ENCODE data around the gene PTPRF.
"Not testable (repeated sequence)": the region's sequence is repeated elsewhere in the genome, so short reads cannot be mapped to it uniquely, and the experiment has no call there.

PTPRF gene

DNA sequence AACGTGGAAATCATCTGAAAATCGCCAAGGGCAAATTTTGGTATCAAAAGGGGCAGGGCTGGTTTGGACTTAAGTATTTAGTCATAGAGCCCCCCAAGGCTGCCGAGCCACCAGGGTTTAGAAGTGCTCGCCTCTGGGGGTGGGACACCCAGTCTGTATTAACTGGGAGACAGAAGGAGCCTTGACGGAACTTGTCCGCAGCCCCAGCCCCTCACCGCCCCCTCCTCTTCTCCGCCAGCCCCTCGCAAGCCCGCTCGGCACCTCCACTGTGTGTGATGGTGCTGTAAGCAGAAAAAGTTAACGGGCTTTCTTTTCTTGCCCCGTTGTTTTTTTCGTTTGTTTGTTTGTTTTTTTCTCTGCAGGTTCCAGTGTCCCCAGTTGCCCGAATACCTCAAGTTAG lies 81.7 kb downstream of the PTPRF start:
- DNase-seq = no peak

DNA sequence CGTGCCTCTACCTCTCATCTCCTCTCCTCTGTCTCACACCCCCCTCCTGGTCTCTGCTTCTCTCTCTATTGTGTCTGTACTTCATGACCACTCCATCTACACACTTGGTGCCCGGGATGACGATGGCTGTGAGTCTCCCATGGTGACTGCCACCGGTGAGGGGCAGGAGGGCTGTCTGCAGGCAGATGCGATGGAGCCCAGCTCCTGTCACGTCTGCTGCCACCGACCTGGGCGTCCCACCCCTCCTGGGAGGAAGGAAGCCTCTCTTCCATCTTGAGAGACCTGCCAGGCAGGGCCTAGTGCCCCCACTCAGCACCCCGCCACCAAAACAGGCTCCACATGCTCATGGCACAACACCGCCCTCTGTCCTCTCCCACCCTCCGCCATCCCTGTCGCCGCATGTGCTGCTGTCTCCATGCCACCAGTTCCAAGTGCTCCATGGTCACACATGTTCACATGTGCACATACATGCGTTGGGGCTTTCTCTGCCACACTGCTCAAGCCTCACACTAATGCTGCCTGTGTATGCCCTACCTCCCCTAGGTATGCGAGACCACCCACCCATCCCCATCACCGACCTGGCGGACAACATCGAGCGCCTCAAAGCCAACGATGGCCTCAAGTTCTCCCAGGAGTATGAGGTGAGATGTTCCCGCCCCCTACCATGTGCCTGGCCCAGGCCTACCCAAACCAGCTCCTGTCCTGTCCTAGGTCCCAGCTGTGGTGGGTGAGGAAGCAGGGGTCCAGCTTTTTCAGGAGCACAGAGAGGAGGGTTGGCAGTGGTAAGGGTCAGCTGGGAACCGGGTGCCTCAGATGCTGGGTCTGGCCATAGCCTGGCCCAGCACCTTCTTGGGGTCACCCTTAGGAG lies 82.6 kb downstream of the PTPRF start:
- no peak for DNase-seq

DNA sequence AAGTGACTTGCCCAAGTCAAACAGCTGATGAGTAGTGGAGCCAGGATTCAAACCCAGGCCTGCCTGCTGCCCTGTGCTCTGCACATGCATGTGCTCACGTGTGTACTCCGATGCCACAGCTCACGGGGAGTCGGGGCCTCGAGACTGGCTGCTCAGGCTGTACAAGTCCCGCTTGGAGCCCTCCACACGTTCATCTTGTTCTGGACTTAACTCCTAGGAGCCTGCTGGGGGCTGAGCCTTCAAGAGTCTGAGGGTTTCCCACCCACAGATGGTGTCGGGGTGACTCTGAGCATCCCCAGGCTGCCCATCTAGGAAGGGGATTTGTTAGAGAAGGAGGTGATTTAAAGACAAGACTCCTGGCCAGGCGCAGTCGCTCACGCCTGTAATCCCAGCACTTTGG lies 83.5 kb downstream of the PTPRF start:
- no peak for DNase-seq

DNA sequence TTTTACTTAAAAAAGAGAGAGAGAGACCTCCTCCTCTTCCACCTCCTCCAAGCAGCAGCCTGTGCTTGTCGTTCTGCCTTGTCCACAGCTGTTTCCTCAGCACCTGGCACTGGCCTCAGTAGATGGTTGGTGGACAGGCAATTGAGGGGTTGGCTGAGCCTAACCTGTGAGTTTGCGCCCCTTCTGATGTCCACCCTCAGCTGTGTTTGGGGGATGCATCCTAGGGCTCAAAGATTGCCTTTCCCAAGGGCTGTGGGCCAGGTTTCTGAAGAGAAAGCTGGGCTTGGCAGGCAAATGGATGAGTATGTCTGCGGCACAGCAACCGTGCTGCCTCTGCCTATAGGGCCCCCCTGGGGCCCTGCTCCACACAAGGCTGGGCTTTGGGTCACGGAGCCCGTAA lies 84.2 kb downstream of the PTPRF start:
- no peak for DNase-seq

DNA sequence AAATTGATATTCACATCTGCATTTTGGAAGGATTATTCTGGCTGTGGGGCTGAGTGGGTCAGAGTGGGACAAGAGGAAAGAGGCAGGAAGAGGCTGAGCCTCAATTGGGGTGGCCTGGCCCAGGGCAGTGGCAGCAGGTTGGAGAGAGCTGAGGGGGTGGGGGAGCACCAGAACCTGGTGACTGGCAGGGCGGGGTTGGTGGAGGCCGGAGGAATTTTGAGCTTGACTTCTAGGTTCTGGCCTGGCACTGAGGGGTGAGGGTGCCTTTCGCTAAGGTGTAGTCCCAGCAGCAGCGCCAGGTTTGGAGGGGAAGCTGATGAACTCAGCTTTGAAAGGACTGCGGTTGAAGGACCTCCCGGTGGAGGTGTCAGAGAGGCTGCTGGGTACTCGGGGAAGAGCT lies 85.7 kb downstream of the PTPRF start:
- DNase-seq = no peak

DNA sequence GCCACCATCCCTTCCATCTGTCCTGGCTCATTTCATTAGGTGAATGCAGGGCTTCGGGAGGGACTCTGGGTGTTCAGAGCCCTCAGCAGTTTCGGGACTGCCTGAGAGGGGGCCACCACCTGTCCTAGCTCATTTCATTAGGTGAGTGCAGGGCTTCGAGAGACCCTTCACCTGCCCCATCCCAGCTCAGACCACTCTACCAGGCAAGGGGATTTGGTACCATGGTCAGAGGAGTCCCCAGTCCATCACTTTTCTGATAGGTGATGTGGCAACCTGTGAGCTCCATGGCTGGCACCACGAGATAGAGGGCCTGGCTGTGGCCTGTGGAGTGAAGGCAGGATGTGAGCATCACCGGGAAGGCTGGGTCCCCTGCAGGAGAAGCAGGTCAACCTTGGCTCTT lies 86.3 kb downstream of the PTPRF start:
- no peak for DNase-seq

DNA sequence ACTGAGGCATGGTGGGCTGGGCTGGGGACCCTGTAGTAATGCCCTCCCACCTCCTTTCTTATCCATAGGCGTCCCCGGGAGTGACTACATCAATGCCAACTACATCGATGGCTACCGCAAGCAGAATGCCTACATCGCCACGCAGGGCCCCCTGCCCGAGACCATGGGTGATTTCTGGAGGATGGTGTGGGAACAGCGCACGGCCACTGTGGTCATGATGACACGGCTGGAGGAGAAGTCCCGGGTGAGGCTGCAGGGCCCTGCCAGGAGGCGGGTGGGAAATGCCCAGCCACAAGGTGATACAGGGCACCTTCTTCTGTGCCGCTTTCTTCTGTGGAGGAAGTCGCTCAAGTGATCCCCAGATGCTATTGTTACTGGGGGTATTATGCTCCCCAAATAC lies 87.0 kb downstream of the PTPRF start:
- no peak for DNase-seq

DNA sequence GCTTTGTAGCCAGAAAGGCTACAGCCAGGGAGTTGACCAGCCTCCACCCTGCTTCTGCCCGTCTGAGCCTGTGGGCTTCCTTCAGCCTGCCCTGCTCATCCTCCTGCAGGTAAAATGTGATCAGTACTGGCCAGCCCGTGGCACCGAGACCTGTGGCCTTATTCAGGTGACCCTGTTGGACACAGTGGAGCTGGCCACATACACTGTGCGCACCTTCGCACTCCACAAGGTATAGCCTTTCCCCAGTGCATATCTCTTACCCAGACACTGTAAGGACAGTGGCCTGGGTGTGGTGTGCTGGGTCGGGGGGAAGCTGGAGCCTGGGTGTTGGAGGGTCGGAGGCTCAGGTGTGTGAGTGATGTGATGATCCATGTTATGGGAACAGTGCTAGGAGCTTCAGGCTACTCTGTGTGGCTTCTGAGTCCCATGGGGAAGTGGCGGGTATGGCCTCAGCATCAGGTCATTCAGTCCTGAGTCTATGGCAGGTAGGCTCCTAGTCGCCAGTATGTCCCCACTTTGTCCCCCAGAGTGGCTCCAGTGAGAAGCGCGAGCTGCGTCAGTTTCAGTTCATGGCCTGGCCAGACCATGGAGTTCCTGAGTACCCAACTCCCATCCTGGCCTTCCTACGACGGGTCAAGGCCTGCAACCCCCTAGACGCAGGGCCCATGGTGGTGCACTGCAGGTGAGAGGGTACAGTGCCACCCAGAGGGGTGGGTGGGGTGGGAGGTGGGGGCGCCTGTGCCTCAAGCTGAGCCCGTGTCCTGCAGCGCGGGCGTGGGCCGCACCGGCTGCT lies 88.0 kb downstream of the PTPRF start:
- no peak for DNase-seq

DNA sequence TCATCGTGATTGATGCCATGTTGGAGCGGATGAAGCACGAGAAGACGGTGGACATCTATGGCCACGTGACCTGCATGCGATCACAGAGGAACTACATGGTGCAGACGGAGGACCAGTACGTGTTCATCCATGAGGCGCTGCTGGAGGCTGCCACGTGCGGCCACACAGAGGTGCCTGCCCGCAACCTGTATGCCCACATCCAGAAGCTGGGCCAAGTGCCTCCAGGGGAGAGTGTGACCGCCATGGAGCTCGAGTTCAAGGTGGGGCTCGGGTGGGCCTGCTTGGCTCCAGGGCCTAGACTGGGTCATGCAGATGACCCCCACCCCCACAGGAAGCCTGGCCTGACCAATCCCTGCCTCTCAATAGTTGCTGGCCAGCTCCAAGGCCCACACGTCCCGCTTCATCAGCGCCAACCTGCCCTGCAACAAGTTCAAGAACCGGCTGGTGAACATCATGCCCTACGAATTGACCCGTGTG lies 88.7 kb downstream of the PTPRF start:
- DNase-seq = no peak

DNA sequence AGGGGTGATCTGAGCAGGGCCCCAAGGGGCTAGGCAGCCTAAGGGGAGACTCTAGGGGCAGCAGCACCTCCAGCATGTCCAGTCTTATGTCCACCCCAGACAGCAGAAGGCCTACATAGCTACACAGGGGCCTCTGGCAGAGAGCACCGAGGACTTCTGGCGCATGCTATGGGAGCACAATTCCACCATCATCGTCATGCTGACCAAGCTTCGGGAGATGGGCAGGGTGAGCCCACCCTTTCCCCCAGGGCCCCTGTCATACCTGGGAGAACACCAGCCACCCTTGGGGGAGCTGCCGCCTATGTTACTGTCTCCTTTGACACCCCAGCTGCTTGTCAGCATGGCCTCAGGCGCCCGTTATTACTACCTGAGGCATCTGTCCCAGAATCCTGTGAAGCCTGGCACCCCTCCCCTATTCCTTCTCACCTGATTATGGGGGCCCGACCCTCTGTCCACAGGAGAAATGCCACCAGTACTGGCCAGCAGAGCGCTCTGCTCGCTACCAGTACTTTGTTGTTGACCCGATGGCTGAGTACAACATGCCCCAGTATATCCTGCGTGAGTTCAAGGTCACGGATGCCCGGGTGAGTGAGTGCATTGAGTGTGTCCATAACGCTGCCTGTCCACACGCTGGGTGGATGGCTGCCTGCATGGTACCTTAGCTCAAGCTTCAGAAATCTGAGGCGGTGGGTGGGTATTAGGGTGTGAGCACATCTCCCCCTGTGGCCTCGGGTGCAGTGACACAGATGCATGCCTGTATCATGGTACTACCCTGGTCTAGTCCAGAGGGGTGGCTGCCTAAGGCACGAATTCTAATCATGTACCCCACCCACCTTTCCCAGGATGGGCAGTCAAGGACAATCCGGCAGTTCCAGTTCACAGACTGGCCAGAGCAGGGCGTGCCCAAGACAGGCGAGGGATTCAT lies 89.6 kb downstream of the PTPRF start:
- no peak for DNase-seq

DNA sequence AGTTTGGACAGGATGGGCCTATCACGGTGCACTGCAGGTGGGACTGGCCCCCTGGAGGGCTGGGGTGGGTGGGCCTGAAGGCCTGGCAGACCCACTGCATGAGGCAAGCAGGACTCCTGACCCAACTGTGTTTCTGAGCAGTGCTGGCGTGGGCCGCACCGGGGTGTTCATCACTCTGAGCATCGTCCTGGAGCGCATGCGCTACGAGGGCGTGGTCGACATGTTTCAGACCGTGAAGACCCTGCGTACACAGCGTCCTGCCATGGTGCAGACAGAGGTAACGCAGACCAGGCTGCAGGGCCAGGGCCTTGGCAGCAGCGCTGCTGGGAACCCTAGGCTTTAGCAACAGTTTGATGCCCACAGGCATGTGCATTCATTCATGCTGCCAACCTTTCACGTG lies 90.3 kb downstream of the PTPRF start:
- no peak for DNase-seq

DNA sequence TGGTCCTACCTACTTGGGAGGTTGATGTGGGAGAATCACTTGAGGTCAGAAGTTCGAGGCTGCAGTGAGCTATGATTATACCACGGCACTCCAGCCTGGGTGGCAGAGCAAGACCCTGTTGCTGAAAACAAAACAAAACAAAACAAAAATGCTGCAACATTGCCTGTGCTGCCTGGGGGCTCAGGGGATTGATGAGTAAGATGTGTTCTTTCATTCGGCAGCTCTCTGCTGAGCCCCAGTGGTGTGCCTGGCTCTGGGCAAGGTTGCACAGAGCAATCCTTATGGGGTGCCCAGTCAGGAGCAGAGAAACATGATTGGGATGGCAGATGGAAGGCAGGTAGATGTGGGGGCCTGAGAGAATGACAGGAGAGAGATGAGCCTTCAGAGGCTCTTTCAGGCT lies 90.7 kb downstream of the PTPRF start:
- DNase-seq = no peak

DNA sequence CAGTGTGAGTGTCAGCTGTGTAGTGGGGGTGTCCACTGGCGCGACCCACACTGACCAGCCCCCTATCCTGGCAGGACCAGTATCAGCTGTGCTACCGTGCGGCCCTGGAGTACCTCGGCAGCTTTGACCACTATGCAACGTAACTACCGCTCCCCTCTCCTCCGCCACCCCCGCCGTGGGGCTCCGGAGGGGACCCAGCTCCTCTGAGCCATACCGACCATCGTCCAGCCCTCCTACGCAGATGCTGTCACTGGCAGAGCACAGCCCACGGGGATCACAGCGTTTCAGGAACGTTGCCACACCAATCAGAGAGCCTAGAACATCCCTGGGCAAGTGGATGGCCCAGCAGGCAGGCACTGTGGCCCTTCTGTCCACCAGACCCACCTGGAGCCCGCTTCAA lies 91.2 kb downstream of the PTPRF start:
- DNase-seq = no peak

DNA sequence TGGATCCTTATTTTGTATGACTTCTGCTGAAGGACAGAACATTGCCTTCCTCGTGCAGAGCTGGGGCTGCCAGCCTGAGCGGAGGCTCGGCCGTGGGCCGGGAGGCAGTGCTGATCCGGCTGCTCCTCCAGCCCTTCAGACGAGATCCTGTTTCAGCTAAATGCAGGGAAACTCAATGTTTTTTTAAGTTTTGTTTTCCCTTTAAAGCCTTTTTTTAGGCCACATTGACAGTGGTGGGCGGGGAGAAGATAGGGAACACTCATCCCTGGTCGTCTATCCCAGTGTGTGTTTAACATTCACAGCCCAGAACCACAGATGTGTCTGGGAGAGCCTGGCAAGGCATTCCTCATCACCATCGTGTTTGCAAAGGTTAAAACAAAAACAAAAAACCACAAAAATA lies 91.8 kb downstream of the PTPRF start:
- no peak for DNase-seq

DNA sequence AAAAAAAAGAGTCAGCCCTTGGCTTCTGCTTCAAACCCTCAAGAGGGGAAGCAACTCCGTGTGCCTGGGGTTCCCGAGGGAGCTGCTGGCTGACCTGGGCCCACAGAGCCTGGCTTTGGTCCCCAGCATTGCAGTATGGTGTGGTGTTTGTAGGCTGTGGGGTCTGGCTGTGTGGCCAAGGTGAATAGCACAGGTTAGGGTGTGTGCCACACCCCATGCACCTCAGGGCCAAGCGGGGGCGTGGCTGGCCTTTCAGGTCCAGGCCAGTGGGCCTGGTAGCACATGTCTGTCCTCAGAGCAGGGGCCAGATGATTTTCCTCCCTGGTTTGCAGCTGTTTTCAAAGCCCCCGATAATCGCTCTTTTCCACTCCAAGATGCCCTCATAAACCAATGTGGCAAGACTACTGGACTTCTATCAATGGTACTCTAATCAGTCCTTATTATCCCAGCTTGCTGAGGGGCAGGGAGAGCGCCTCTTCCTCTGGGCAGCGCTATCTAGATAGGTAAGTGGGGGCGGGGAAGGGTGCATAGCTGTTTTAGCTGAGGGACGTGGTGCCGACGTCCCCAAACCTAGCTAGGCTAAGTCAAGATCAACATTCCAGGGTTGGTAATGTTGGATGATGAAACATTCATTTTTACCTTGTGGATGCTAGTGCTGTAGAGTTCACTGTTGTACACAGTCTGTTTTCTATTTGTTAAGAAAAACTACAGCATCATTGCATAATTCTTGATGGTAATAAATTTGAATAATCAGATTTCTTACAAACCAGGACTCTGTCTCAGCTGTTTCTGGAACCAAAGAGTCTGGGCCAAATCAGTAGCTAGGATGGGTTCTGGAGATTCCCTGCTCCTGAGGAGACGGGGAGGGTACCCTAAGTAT lies 92.5 kb downstream of the PTPRF start:
- DNase-seq = no peak

DNA sequence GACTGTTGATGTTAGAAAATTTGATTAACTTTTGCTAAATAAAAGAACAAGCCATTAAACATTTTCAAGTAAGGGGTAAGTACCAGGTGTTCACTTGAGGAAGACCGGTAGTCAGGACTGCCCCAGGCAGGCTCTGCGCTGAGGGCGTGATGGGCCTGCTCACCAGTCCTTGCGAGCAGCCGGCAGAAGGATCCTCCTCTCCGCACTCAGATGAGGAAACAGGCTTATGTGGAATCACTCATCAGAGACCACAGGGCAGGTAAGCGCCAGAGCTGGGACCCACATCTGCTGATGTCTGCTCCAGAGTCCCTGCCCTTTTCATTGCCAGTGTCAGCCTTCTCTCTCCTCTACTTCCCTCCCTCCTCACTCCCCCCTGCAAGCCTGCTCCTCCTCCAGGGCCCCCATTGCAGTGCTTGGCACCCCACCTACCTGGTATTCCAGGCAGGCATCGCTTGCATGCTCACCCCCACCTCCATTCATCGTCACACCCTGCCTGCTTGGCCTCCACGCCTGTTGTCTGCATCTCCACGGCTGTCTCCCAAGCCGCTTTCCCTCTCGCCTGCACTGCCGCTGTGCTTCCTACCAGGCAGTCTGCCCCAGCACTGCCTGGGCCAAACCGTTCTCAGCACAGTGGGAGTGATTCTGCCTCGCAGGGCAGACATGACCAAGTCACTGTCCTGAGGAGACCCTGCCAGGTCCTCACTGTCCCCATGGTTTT lies 94.5 kb downstream of the PTPRF start:
- DNase-seq = no peak

DNA sequence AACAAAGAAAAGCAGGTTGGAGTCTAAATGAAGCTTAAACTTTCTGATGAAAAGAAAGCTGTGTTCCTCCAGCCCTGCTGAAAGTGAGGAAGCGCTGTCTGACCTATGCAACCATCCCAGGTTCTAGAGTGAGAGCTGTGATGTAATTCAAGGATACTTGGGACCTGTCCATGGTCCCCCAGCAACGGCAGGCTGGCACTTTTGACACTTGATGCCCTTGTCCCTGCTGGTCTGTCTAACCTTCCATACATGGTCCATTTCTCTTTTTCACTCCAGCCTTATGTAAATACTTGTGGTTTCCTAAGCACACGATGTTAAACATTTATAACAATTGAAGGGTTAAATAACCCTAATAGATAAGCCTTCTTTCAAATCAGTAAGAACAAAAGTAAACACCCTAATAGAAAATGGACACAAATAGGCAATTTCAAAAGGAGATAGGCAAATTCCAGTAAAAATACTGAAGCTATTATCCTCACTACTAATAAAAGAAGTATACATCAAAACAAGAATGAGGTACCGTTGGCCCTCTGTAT lies 101.5 kb downstream of the PTPRF start:
- no peak for DNase-seq

DNA sequence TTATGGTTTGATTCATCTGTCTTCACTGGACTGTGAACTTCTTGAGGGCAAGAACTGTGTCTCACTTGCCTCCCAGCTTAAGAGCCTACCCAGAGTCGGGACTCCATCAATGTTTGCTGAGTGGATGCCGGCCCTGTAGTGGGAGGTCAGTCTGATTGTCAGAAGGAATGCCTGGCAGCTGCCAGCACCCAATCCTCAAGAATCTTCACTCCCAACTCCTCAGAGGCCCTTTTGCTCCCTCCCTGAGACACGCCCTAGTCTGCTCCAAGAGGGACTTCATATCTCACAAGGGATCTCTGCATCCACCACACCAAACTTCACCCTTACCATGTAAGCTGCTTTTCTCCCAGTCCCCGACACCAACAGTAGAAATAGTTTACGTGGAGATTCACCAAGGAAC lies 104.0 kb downstream of the PTPRF start:
- DNase-seq = no peak

DNA sequence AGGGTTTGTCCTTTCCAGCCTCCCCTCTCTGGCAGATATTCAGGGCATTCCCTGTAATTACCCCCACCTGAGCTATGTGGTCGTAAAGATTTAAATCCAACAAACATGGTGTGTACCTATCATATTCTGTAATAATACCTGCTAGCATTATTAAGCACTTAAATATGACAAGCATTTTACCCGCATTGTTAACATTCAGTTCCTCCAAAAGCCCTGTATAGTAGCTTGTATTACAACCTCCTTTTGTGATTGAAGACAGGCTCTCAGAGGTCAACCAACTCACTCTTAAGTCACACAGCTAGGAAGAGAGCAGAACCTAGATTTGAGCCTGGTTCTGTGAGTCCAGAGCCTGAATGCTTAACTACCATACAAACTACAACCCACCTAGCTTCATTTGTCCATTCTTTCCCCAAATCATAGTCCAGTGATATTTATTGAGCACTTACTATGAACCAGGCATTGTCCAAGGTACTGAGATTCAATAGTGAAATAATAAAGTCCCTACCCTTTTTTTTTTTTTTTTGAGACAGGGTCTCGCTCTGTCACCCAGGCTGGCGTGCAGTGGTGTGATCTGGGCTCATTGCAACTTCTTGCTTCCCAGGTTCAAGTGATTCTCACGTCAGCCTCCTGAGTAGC lies 105.4 kb downstream of the PTPRF start:
- no peak for DNase-seq

DNA sequence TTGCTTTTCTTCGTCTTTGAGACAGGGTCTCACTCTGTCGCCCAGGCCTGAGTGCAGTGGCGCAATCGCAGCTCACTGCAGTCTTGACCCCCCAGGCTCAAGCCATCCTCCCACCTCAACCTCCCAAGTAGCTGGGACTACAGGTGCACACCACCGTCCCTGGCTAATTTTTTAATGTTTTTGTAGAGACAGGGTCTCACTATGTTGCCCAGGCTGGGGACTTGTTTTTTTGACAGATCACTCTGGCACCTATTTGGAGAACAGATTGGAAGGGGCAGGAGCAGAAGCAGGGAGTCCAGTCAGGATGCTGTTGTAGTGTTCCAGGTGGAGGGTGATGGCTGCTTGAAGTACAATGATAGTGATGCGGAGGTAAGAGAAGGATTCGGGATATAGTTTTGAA lies 106.6 kb downstream of the PTPRF start:
- DNase-seq = no peak

DNA sequence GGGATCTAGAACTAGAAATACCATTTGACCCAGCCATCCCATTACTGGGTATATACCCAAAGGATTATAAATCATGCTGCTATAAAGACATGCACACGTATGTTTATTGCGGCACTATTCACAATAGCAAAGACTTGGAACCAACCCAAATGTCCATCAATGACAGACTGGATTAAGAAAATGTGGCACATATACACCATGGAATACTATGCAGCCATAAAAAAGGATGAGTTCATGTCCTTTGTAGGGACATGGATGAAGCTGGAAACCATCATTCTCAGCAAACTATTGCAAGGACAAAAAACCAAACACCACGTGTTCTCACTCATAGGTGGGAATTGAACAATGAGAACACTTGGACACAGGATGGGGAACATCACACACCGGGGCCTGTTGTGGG lies 107.7 kb downstream of the PTPRF start:
- not testable (repeated sequence) for DNase-seq

Measured in DMS 273 treated with DMSO at 0.1 percent for 48 hours (cell line).